GM18868 (cell line): Measurements from ENCODE around the gene SNX11.

ENCODE experiments used
- ATAC-seq: cut with Tn5 transposase; IDR thresholded peaks from one replicate; pipeline ENCODE4 v1.9.1; 2021; ENCODE audit warnings: mild to moderate bottlenecking, moderate library complexity; ENCODE audit not compliant: unreplicated experiment

SNX11 gene

DNA sequence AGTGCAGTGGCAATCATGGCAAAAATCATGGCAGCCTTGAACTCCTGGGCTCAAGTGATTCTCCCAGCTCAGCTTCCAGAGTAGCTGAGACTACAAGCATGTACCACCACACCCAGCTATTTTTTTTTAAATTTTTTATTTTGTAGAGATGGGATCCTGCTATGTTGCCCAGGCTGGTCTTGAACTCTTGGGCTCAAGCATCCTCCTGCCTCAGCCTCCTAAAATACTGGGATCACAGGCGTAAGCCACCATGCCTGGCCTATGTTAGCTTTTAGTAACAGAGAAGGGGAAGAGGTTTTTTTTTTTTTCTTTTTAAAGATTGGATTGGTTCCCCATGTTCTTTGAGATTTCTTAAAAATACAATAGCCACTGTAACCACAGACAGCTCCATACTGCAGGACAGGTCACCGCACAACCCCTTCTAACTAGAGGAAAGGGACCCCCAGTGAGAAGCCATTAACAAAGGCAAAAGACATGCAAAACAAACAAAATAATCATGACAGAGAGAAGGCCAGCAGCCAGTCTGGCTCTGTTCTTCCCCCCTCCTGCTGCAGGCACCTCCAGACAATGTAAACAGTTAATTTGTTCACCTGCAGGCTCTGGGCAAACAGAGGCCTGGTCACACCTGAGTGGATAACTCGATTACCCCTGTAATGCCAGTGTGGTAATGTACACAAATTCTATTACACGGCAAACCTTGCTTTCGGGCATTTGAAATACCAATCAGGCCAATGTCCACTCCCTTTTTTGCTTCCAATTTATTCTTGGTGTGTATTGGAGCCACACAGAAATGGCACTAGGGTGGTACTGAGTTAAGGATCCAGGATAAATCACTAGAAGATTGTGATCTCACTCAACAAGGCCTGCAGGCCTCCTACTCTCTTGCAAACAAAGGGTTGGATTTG is 52.9 kb downstream of the SNX11 start:
- ATAC-seq: no peak

DNA sequence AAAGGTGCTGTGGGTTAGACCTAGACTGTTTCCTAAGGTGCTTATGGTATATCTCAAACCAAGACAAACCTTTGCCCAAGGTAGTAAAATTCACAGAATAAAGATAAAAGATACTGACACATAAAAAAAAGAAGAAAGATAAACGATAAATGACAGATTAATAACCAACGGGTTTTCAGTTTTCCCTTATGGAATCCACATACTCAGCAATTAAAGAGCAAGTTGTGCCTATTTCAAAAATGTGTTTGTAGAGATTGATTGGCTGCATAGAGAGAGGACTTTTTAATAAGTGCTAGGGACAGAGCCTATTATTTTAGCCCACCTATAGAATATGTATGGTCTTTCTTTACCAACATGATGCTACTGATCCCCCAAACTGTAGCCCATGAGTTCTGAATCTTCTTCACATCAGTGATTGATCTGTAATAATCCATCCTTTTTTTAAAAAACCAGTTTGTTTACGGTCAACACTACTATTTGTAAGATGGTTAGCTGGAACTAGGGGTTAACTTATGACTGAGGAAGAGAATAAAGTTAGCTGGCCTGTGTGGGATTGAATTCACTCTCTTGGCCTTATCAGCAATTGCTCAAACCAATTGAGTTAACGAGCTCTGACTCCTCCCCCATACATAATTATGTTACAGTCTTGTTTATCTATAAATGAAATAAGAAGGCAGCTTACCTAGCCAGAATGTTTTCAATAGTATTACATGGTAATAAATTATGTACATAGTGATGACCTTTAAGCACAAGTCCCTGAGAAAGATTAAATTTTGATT is 53.8 kb downstream of the SNX11 start:
- ATAC-seq: no peak

DNA sequence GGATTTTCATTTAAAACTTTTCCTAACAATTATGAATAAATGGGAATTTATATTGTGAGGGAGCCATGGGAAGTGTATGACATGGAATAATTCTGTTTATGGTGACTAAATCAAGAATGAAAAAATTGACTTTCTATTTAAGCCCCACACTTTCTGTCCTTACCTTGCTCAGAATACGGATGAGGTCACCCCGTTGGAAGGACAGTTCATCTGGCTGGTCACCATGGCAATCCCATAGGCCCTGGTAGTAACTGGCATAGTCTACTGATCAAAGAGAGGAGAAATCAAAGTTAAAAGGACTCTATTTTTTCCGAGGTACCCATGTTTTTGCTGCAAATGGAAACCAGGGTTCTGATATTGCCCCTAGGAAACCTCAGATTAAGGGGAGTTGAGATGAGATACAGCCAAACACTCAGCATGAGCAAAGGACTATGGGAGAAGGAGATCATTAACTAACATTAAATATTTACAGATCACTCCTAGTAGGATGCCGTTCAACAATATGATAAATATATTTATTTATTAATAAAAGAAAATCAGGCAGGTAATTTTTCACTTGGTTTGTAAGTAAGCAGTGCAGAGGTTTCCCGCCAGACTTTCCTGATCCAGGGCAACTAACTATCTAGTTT is 54.9 kb downstream of the SNX11 start:
- ATAC-seq: no peak

DNA sequence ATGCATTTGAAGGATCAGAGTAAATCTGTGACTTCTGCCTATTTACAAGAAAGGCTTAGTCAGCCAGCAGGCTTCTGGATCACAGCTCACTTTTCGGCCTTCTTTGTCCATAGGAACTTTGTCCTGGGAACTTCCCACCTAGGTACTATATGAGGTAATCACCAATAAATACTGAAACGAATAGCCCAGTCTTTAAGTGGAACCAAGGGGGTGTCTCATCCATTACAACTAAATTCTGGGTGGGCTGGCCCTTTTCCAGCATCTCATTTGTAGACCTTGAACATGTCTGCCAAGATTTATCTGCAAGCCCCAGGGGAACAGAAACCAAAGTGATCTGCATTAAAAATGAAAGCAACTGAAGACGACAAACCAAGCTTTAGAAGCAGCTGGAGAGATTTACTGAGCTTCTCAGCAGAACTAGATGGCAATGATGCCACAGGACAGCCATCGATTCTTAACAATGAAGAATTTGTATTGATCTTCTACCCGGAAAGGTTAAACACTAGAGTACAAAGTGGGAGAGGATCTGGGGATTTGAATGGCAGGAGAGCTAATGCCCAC is 55.5 kb downstream of the SNX11 start:
- no peak for ATAC-seq

DNA sequence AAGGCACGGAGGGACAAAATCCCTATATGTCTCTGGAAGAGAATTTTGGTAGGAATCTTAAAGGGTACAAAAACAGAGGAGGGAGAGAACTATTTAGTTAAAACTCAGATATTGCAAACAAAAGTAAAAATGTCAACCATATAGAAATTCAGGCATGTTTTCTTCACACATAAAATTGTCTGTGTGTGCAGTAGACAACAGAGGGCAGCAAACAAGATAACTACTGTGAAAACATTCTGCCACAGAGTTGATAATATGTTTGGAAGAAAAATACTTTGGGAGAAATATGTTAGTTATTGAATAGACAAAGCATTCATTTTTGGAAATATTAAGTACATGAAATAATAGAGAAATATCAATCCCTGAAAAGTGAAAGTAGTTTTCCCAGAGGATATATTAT is 56.2 kb downstream of the SNX11 start:
- ATAC-seq: no peak

DNA sequence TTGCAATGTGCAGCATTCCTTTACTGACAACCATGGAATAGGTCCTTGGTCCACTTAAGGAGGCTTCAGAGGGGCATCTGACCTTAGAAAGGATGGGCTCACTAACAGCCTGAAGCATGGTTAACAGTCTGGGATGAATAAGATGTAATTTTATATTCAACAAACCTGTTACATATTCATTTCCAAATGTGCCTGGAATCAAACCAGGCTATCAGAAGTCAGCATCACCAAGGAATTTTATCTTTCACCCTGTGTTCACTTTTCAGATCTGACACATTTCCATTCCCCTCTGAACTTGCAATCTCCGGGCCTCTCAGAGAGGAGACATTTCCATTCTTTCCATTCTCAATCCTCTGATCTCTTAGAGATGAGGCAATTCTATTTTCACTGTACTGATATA is 62.4 kb downstream of the SNX11 start:
- ATAC-seq: no peak
